Mesothelial cell of epicardium (in vitro differentiated cells): ENCODE data around the gene PLCB4. TPM values are rescaled to one million over a fixed set of nuclear protein-coding genes. Genes with fewer than 3 reads are reported as not detected.

Source experiments
- DNase-seq, 2 experiments: peaks; one replicate each; pipeline ENCODE4 v3.0.0; 2021; ENCODE audit warnings: low spot score in 2 of 2; ENCODE audit not compliant: unreplicated experiment in 2 of 2
- H3K27ac Mint-ChIP-seq: 2 replicates; pipeline ENCODE4 v1.8.0; 2021; ENCODE audit warnings: mixed read lengths
- H3K27me3 Mint-ChIP-seq: 2 replicates; pipeline ENCODE4 v1.8.0; 2021; ENCODE audit warnings: low read depth, mixed read lengths
- H3K36me3 Mint-ChIP-seq: 2 replicates; pipeline ENCODE4 v1.8.0; 2021; ENCODE audit warnings: mixed read lengths
- H3K4me1 Mint-ChIP-seq: 2 replicates; pipeline ENCODE4 v1.8.0; 2021; ENCODE audit warnings: mixed read lengths
- H3K4me3 Mint-ChIP-seq: 2 replicates; pipeline ENCODE4 v1.8.0; 2021; ENCODE audit warnings: mild to moderate bottlenecking, moderate library complexity, mixed read lengths
- H3K9me3 Mint-ChIP-seq: 2 replicates; pipeline ENCODE4 v1.8.0; 2021; ENCODE audit warnings: mixed read lengths
- total RNA-seq: library from RNA; stranded (reverse); gene quantifications from 3 replicates; pipeline ENCODE4 v1.2.1, GENCODE V29; 2021
- TF ChIP-seq, protein P1 (sequence below): fragments of 200-600 bp; sonication (generic); IDR thresholded peaks from one replicate; pipeline ENCODE4 v1.5.0; 2021; ENCODE audit warnings: antibody characterized with exemption; ENCODE audit not compliant: unreplicated experiment

The PLCB4 gene
- total RNA-seq, 1 donor from 2014 or later = 14.0 TPM

DNA sequence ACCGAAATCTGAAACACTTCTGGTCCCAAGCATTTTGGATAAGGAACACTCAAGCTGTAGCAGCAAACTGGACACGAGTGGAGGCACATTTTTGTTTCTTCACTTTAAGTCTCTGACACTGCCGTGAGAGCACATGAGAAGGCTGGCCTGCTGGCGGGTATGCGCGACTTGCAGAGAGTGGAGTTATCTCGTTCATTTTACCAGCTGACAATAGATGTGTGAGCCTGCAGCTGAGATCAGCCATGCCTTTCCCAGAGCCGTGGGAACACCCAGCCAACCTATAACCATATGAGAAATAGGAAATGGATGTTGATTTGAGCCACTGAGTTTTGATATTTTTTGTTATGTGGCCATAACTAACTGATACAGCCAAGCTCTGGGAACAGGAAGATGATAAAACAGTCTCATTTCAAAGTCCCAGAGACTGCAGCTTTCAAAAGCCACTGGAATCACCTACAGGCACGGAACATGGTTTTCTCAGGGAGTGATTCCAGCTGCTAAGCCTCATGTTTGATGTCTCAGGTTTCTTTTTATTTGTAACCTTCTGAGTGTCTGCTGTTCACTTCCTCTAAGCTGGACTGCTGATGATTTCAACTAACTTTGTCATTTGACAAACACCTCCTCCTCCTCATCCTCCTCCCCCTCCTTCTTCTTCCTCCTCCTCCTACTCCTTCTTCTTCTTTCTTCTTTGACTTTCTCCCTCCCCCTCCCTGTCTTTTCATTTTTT lies 416.9 kb downstream of the PLCB4 start:
- no peak overlapping the region for H3K4me3 Mint-ChIP-seq
- DNase-seq = no peak
- TF ChIP-seq, protein P1, sequence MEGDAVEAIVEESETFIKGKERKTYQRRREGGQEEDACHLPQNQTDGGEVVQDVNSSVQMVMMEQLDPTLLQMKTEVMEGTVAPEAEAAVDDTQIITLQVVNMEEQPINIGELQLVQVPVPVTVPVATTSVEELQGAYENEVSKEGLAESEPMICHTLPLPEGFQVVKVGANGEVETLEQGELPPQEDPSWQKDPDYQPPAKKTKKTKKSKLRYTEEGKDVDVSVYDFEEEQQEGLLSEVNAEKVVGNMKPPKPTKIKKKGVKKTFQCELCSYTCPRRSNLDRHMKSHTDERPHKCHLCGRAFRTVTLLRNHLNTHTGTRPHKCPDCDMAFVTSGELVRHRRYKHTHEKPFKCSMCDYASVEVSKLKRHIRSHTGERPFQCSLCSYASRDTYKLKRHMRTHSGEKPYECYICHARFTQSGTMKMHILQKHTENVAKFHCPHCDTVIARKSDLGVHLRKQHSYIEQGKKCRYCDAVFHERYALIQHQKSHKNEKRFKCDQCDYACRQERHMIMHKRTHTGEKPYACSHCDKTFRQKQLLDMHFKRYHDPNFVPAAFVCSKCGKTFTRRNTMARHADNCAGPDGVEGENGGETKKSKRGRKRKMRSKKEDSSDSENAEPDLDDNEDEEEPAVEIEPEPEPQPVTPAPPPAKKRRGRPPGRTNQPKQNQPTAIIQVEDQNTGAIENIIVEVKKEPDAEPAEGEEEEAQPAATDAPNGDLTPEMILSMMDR = no peak
- peaks cover 36% of the 10 kb centered on the region for H3K27me3 Mint-ChIP-seq
- no peaks in the 10 kb centered on the region for H3K9me3 Mint-ChIP-seq
- no peaks in the 10 kb centered on the region for H3K36me3 Mint-ChIP-seq
- H3K4me1 Mint-ChIP-seq = no peaks in the 10 kb centered on the region
- no peak overlapping the region for H3K27ac Mint-ChIP-seq

DNA sequence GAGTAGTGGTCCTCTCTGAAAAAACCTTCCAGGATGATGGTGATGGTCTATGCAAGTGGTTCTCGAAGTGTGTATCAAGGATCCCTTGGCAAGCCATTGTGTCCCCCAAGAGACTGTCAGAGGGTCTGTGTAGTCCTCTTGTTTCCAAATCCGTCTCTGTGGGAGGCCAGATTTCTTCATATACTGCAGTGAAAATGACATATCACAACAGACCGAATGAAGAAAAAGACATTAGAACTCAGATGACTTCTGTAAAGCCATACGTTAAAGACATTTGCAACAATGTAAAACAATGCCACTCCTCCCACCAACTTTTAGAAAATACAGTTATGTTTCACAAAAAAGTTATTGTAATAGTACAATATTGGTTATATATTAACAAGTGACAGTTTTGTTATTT lies 418.3 kb downstream of the PLCB4 start:
- no peak for DNase-seq
- Mint-ChIP-seq H3K4me3 (no peak overlapping the region), H3K4me1 (no peaks in the 10 kb centered on the region), H3K27me3 (peaks cover 38% of the 10 kb centered on the region), H3K9me3 (no peaks in the 10 kb centered on the region), H3K27ac (no peak overlapping the region), H3K36me3 (no peaks in the 10 kb centered on the region)
- TF ChIP-seq, protein P1 = no peak

DNA sequence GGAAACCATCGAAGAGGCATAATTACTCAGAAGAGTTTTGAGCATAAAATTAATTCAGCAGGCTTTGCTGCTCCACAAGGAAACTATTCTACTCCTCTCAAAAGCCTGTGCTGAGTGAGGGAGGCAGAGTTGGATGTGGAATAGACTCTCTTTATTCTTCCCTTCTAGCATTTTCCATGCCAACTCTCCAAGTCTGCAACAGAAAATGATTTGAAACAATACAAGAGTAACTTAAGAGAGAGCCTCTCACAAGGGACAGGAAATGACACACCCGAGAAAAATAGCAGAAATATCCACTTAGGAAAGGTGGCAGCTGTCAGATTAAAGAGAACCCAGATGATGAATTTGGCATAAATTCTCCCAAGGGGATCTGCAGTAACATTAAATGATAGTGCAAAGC lies 419.2 kb downstream of the PLCB4 start:
- Mint-ChIP-seq H3K27me3 (peaks cover 39% of the 10 kb centered on the region), H3K4me3 (no peak overlapping the region), H3K27ac (no peak overlapping the region), H3K36me3 (no peaks in the 10 kb centered on the region), H3K9me3 (no peaks in the 10 kb centered on the region), H3K4me1 (peaks cover 3% of the 10 kb centered on the region)
- TF ChIP-seq, protein P1 = no peak
- DNase-seq = no peak

DNA sequence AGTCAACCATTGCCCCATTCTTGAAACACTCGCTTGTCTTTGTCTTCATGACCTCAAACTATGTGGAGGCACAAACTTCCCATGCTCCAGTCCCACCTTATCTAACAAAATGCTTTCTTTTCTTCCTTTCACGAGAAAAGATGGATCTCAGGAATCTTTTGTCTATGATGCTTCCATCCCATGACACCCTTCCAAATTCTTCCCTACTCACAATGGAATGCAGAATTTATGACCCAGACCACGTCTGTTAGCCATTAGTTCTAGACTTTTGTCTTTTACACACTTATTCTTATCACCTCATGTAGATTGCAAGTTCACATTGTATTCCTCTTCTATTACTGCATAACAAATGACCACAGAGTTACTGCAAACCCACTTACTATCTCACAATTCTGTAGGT lies 421.3 kb downstream of the PLCB4 start:
- no peak for DNase-seq
- no peaks in the 10 kb centered on the region for H3K36me3 Mint-ChIP-seq
- no peak overlapping the region for H3K27ac Mint-ChIP-seq
- H3K4me3 Mint-ChIP-seq = no peak overlapping the region
- peaks cover 3% of the 10 kb centered on the region for H3K4me1 Mint-ChIP-seq
- peaks cover 43% of the 10 kb centered on the region for H3K27me3 Mint-ChIP-seq
- TF ChIP-seq, protein P1 = no peak
- H3K9me3 Mint-ChIP-seq = no peaks in the 10 kb centered on the region

DNA sequence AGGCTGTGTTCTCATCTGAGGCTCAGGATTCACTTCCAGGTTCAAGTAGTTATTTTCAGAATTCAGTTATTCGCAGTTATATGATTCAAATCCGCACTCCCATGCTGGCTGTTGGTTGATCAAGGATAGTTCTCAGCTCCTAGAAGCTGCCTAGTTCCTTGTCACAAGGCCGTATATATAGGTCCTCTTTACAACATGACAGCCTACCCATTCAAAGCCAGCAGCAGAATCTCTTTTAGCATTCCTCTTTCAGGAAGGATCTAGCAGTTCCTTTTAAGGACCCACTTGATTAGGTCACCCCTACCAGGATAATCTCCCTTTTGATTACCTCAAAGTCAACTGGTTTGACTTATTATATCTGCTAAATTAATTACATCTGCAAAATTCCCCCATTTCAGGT lies 421.7 kb downstream of the PLCB4 start:
- TF ChIP-seq, protein P1 = no peak
- peaks cover 46% of the 10 kb centered on the region for H3K27me3 Mint-ChIP-seq
- H3K9me3 Mint-ChIP-seq = peaks cover 3% of the 10 kb centered on the region
- no peaks in the 10 kb centered on the region for H3K36me3 Mint-ChIP-seq
- DNase-seq = no peak
- no peak overlapping the region for H3K4me3 Mint-ChIP-seq
- peaks cover 3% of the 10 kb centered on the region for H3K4me1 Mint-ChIP-seq
- no peak overlapping the region for H3K27ac Mint-ChIP-seq
